ENCODE measurements around the gene GTF3A. TPM values are rescaled to one million over a fixed set of nuclear protein-coding genes. Genes with fewer than 3 reads are reported as not detected.

Gene GTF3A
- total RNA-seq, 2 experiments from 2014 or later = 242 to 251 TPM

DNA sequence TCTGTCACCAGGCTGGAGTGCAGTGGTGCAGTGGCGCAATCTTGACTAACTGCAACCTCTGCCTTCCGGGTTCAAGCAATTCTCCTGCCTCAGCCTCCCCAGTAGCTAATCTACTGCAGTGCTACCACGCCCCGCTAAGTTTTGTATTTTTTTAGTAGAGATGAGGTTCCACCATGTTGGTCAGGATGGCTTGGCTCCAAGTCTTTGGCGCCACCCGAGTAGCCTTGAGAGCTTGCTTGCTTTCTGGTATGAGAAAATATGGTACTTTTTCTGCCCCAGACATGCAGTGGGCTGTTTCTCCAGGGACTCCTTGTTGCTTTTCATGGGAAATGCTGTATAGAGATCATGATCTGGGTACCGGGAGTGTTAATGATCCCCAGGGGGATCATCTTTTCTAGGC, 34.5 kb upstream of the GTF3A start:
- H3K4me3 ChIP-seq (ENCODE audit: low read depth, low read length, poor library complexity, severe bottlenecking) = no peak overlapping the region
- POLR2A ChIA-PET = no interaction called here

DNA sequence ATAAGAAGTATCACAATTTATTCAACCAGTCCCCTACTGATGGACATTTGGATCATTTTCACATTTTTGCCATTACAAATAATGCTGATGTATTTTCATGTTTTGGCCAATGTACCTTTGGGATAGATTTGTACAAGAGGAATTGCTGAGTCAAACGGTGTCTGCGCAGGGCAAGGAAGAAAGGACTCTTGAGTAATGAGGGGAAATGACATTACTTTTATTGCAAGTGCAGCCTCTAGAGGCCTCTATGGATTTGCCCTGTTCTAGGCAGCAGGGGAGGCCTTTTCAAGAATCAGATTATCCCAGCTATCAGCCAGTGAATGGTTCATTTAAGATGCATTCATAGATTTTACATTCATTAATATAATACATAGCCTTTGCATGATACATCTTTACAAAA, 32.9 kb upstream of the GTF3A start:
- Histone ChIP-seq H4K20me1 (ENCODE audit: insufficient read depth, low read length) (no peaks in the 10 kb centered on the region), H3K4me3 (ENCODE audit: low read depth, low read length, poor library complexity, severe bottlenecking) (no peak overlapping the region), H3K27ac (ENCODE audit: low read depth, low read length, poor library complexity, severe bottlenecking) (no peak overlapping the region), H3K4me2 (ENCODE audit: low read length) (no peak overlapping the region), H3K4me1 (ENCODE audit: insufficient read depth, low read length, poor library complexity, severe bottlenecking) (no peaks in the 10 kb centered on the region), H2AFZ (ENCODE audit: low read length) (no peak overlapping the region), H3K79me2 (ENCODE audit: insufficient read depth, low read depth, low read length) (no peaks in the 10 kb centered on the region), H3K9me2 (ENCODE audit: insufficient read depth, low read length) (no peaks in the 10 kb centered on the region), H3K36me3 (ENCODE audit: insufficient read depth, low read length) (no peaks in the 10 kb centered on the region), H3K9me3 (ENCODE audit: low read length) (no peaks in the 10 kb centered on the region)
- TF ChIP-seq, protein P1, sequence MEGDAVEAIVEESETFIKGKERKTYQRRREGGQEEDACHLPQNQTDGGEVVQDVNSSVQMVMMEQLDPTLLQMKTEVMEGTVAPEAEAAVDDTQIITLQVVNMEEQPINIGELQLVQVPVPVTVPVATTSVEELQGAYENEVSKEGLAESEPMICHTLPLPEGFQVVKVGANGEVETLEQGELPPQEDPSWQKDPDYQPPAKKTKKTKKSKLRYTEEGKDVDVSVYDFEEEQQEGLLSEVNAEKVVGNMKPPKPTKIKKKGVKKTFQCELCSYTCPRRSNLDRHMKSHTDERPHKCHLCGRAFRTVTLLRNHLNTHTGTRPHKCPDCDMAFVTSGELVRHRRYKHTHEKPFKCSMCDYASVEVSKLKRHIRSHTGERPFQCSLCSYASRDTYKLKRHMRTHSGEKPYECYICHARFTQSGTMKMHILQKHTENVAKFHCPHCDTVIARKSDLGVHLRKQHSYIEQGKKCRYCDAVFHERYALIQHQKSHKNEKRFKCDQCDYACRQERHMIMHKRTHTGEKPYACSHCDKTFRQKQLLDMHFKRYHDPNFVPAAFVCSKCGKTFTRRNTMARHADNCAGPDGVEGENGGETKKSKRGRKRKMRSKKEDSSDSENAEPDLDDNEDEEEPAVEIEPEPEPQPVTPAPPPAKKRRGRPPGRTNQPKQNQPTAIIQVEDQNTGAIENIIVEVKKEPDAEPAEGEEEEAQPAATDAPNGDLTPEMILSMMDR (conservative IDR thresholded peaks at IDR 0.05; ENCODE audit: low read length) = peak; percentile 16; the same call in 1 of the 2 replicates
- no peak for TF ChIP-seq EZH2phosphoT487 (IDR thresholded peaks at IDR 0.05; ENCODE audit: borderline replicate concordance, low read depth, low read length)
- intact Hi-C loops (cut with micrococcal nuclease; ENCODE audit: unreplicated experiment) = no loop called here
- ChIA-PET CTCF (ENCODE audit: unreplicated experiment) (no interaction called here), POLR2A (interaction anchor here (0.7 kb wide), 1 partner anchor 1594 kb away, joined by 3 read pairs; no protein-coding TSS in a partner anchor)
- BruUV-seq (replicated peaks) = no TSS peak
- no peak for DNase-seq (ENCODE audit: low spot score)

More for the DNA sequence above, 34.5 kb upstream of the GTF3A start:
- Histone ChIP-seq H3K79me2 (ENCODE audit: insufficient read depth, low read depth, low read length) (no peaks in the 10 kb centered on the region), H3K9me2 (ENCODE audit: insufficient read depth, low read length) (no peaks in the 10 kb centered on the region), H3K4me2 (ENCODE audit: low read length) (no peak overlapping the region), H3K36me3 (ENCODE audit: insufficient read depth, low read length) (no peaks in the 10 kb centered on the region), H3K4me1 (ENCODE audit: insufficient read depth, low read length, poor library complexity, severe bottlenecking) (no peaks in the 10 kb centered on the region), H2AFZ (ENCODE audit: low read length) (no peak overlapping the region), H3K9me3 (ENCODE audit: low read length) (no peaks in the 10 kb centered on the region), H3K27ac (ENCODE audit: low read depth, low read length, poor library complexity, severe bottlenecking) (no peak overlapping the region), H4K20me1 (ENCODE audit: insufficient read depth, low read length) (no peaks in the 10 kb centered on the region)
- TF ChIP-seq EZH2phosphoT487 (IDR thresholded peaks at IDR 0.05; ENCODE audit: borderline replicate concordance, low read depth, low read length) = no peak
- TF ChIP-seq, protein P1 (conservative IDR thresholded peaks at IDR 0.05; ENCODE audit: low read length) = no peak
- BruUV-seq (replicated peaks) = no TSS peak
- CTCF ChIA-PET (ENCODE audit: unreplicated experiment) = no interaction called here
- intact Hi-C loops (cut with micrococcal nuclease; ENCODE audit: unreplicated experiment) = no loop called here
- DNase-seq (ENCODE audit: low spot score) = no peak

DNA sequence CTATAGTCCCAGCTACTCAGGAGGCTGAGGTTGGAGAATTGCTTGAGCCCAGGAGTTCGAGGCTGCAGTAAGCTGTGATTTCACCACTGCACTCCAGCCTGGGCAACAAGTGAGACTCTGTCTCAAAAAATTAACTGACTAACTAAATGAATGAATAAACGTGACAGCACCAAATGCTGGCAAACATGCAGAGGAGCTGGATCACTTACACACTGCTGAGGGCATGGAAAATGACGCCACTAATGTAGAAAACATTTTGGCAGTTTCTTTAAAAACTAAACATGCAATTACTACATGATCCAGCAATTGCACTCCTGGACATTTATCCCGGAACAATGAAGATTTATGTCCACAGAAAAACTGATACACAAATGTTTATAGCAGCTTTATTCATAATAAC, 31.3 kb upstream of the GTF3A start:
- no peaks in the 10 kb centered on the region for H3K79me2 ChIP-seq (ENCODE audit: insufficient read depth, low read depth, low read length)
- no peaks in the 10 kb centered on the region for H4K20me1 ChIP-seq (ENCODE audit: insufficient read depth, low read length)
- POLR2A ChIA-PET = interaction anchor here (0.6 kb wide), 1 partner anchor 101 kb away, joined by 3 read pairs; no protein-coding TSS in a partner anchor
- intact Hi-C loops (cut with micrococcal nuclease; ENCODE audit: unreplicated experiment) = no loop called here
- no peaks in the 10 kb centered on the region for H3K9me2 ChIP-seq (ENCODE audit: insufficient read depth, low read length)
- no TSS peak for BruUV-seq (replicated peaks)
- TF ChIP-seq, protein P1 (conservative IDR thresholded peaks at IDR 0.05; ENCODE audit: low read length) = no peak
- no peak for TF ChIP-seq EZH2phosphoT487 (IDR thresholded peaks at IDR 0.05; ENCODE audit: borderline replicate concordance, low read depth, low read length)
- H3K9me3 ChIP-seq (ENCODE audit: low read length) = no peaks in the 10 kb centered on the region
- no peaks in the 10 kb centered on the region for H3K4me1 ChIP-seq (ENCODE audit: insufficient read depth, low read length, poor library complexity, severe bottlenecking)
- H2AFZ ChIP-seq (ENCODE audit: low read length) = no peak overlapping the region
- DNase-seq (ENCODE audit: low spot score) = no peak
- CTCF ChIA-PET (ENCODE audit: unreplicated experiment) = interaction anchor here (0.6 kb wide), 1 partner anchor 1249 kb away, joined by 3 read pairs; no protein-coding TSS in a partner anchor
- no peak overlapping the region for H3K4me2 ChIP-seq (ENCODE audit: low read length)
- H3K36me3 ChIP-seq (ENCODE audit: insufficient read depth, low read length) = no peaks in the 10 kb centered on the region
- H3K27ac ChIP-seq (ENCODE audit: low read depth, low read length, poor library complexity, severe bottlenecking) = no peak overlapping the region
- H3K4me3 ChIP-seq (ENCODE audit: low read depth, low read length, poor library complexity, severe bottlenecking) = no peak overlapping the region
